OCI-LY7 (cell line): ENCODE results near the gene BCL10. TPM values are rescaled to one million over a fixed set of nuclear protein-coding genes. Genes with fewer than 3 reads are reported as not detected.

Experiments used
- BruUV-seq: library from RNA; stranded (reverse); fragments of 400-500 nt; replicated peaks from 2 replicates; lab custom pipeline; 2021; lab: Mats Ljungman, UMichigan
- CTCF ChIA-PET: fragments of 300-600 bp; sonication (Branson Sonifier 250); formaldehyde crosslinking; loops from one replicate; lab custom pipeline; 2022; ENCODE audit warnings: antibody characterized with exemption; ENCODE audit not compliant: unreplicated experiment; lab: Charles Lee
- POLR2A ChIA-PET: fragments of 300-600 bp; sonication (Branson Sonifier 250); formaldehyde crosslinking; loops from one replicate; lab custom pipeline; 2022; ENCODE audit warnings: antibody characterized with exemption; lab: Charles Lee
- DNase-seq: peaks from one replicate; pipeline ENCODE4 v3.0.0-alpha.2; 2015; ENCODE audit warnings: low spot score
- H2AFZ ChIP-seq: fragments of 200-600 bp; sonication (generic), shearing (Covaris generic); 2 replicates; pipeline ENCODE4 v1.6.1; 2014; ENCODE audit warnings: mild to moderate bottlenecking, antibody characterized with exemption, low read length, moderate library complexity
- H3K27ac ChIP-seq: fragments of 200-600 bp; sonication (generic); 2 replicates; pipeline ENCODE4 v1.5.1; 2014; ENCODE audit warnings: mixed run types, low read depth, mild to moderate bottlenecking, moderate library complexity, low read length, inconsistent platforms; ENCODE audit not compliant: poor library complexity, severe bottlenecking
- H3K36me3 ChIP-seq: fragments of 200-600 bp; sonication (generic); 2 replicates; pipeline ENCODE4 v1.6.1; 2014; ENCODE audit warnings: mild to moderate bottlenecking, antibody characterized with exemption, low read length, moderate library complexity, mixed read lengths; ENCODE audit not compliant: insufficient read depth
- H3K4me1 ChIP-seq: fragments of 200-600 bp; sonication (generic); 2 replicates; pipeline ENCODE4 v1.5.1; 2014; ENCODE audit warnings: mild to moderate bottlenecking, low read length; ENCODE audit not compliant: insufficient read depth, poor library complexity, severe bottlenecking
- H3K4me2 ChIP-seq: fragments of 200-600 bp; sonication (generic); 2 replicates; pipeline ENCODE4 v1.6.1; 2014; ENCODE audit warnings: mild to moderate bottlenecking, low read length
- H3K4me3 ChIP-seq: fragments of 200-600 bp; sonication (generic); 2 replicates; pipeline ENCODE4 v1.5.1; 2014; ENCODE audit warnings: mild to moderate bottlenecking, low read depth, low read length; ENCODE audit not compliant: poor library complexity, severe bottlenecking
- H3K79me2 ChIP-seq: fragments of 200-600 bp; sonication (generic); 2 replicates; pipeline ENCODE4 v1.6.1; 2016; ENCODE audit warnings: low read depth, mild to moderate bottlenecking, low read length, moderate library complexity, mixed read lengths; ENCODE audit not compliant: insufficient read depth
- H3K9me2 ChIP-seq: fragments of 200-600 bp; sonication (generic); 2 replicates; pipeline ENCODE4 v1.6.1; 2016; ENCODE audit warnings: mild to moderate bottlenecking, low read length, mixed read lengths; ENCODE audit not compliant: insufficient read depth
- H3K9me3 ChIP-seq: fragments of 200-600 bp; sonication (generic); 2 replicates; pipeline ENCODE4 v1.6.1; 2014; ENCODE audit warnings: mild to moderate bottlenecking, mixed run types, low read length, mixed read lengths
- H4K20me1 ChIP-seq: fragments of 200-600 bp; sonication (generic); 2 replicates; pipeline ENCODE4 v1.6.1; 2014; ENCODE audit warnings: mild to moderate bottlenecking, antibody characterized with exemption, low read length, moderate library complexity, mixed read lengths; ENCODE audit not compliant: insufficient read depth
- EZH2phosphoT487 ChIP-seq: fragments of 200-600 bp; sonication (generic); IDR thresholded peaks from 2 replicates; pipeline ENCODE4 v1.6.1; 2018; ENCODE audit warnings: low read depth, borderline replicate concordance, mild to moderate bottlenecking, mixed run types, antibody characterized with exemption, low read length, moderate library complexity, mixed read lengths
- intact Hi-C: fragments of 100-400 bp; cut with micrococcal nuclease; formaldehyde crosslinking; loops from one replicate; pipeline ENCODE4 v1.10.0; 2022; ENCODE audit not compliant: unreplicated experiment
- total RNA-seq, 2 experiments: library from RNA; depleted of rRNA in 1 of 2; stranded (reverse); fragments of >200 nt in 1 of 2; shearing (Covaris generic) in 1 of 2; gene quantifications; 2 replicates each; pipeline ENCODE4 v1.2.3, GENCODE V29; 2014 to 2022
- TF ChIP-seq, protein P1 (sequence below): fragments of 200-600 bp; sonication (generic); conservative IDR thresholded peaks from 2 replicates; pipeline ENCODE4 v1.5.1; 2014; ENCODE audit warnings: mild to moderate bottlenecking, antibody characterized with exemption, low read length, moderate library complexity, mixed read lengths

Gene BCL10
- total RNA-seq, 2 experiments from 2014 or later = 17.4 to 29.0 TPM

DNA sequence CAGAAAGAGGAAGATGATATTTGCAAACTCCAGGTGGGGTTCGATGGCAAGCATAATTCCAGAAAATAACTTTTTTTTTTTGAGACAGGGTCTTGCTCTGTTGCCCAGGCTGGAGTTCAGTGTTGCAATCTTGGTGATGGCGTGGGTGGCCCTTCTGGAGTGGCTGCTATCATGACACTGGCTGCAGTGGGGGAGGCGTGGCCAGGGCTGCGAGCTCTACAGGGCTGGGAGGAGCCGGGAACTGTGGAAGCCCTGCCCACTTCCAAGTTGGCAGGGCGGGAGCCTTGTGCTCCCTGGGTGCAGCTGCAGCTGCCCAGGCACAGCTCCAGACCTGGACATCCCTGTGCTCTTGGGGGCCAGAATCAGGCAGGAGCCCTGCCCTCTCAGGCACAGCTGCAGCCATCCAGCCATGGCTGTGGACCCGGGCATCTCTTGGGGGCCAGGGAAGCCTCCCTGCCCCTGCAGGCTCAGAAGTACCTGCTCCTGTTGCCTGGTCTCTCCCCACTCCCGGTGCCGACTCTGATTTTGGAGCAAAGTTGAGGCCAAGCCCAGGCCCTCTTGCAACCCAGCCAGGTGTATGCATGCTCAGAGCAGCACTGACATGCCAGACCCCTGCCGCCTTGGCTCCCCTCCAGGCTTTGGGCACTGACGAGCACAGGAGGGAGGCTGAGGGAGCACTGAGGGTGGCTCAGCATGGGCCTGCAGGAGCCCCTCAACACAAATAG lies 7.2 kb upstream of the BCL10 start:
- ChIA-PET CTCF (interaction anchor here (1.8 kb wide), 1 partner anchor 24 kb away, joined by 8 read pairs; the partner anchor contains the start of gene C1orf52), POLR2A (no interaction called here)
- intact Hi-C loops = no loop called here
- no peak for DNase-seq
- Histone ChIP-seq H3K27ac (no peak overlapping the region), H3K79me2 (no peaks in the 10 kb centered on the region), H4K20me1 (no peaks in the 10 kb centered on the region), H2AFZ (no peak overlapping the region), H3K4me2 (no peak overlapping the region), H3K9me3 (0 out of 2 replicates have a peak, but pooled peaks cover 6% of the 10 kb centered on the region), H3K4me3 (no peak overlapping the region), H3K4me1 (no peaks in the 10 kb centered on the region), H3K9me2 (no peaks in the 10 kb centered on the region), H3K36me3 (no peaks in the 10 kb centered on the region)
- BruUV-seq = no TSS peak
- TF ChIP-seq EZH2phosphoT487 = no peak
- TF ChIP-seq, protein P1, sequence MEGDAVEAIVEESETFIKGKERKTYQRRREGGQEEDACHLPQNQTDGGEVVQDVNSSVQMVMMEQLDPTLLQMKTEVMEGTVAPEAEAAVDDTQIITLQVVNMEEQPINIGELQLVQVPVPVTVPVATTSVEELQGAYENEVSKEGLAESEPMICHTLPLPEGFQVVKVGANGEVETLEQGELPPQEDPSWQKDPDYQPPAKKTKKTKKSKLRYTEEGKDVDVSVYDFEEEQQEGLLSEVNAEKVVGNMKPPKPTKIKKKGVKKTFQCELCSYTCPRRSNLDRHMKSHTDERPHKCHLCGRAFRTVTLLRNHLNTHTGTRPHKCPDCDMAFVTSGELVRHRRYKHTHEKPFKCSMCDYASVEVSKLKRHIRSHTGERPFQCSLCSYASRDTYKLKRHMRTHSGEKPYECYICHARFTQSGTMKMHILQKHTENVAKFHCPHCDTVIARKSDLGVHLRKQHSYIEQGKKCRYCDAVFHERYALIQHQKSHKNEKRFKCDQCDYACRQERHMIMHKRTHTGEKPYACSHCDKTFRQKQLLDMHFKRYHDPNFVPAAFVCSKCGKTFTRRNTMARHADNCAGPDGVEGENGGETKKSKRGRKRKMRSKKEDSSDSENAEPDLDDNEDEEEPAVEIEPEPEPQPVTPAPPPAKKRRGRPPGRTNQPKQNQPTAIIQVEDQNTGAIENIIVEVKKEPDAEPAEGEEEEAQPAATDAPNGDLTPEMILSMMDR = no peak

DNA sequence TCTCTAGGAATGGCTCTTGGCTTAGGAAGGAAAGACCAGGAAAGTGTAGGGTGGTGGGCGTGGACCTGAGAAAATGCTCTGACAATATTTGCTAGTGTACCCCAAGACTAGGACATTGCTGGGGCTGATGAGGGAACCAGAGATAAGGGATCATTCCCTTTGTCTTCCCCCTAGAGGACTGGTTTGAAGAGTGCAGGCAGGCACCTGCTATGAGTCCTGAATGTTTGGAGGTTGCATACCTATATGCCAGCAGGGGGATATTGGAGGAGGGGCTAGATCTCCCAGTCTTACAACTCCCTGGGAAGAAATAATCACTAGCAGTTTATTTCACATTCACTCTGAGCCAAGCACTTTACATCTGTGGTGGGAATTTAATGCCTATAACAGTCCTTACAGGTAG lies 6.0 kb upstream of the BCL10 start:
- H3K9me2 ChIP-seq = no peaks in the 10 kb centered on the region
- H3K36me3 ChIP-seq = no peaks in the 10 kb centered on the region
- ChIA-PET CTCF (no interaction called here), POLR2A (no interaction called here)
- H3K27ac ChIP-seq = no peak overlapping the region
- no peak overlapping the region for H3K4me2 ChIP-seq
- H3K79me2 ChIP-seq = no peaks in the 10 kb centered on the region
- H3K4me1 ChIP-seq = peaks cover under 1% of the 10 kb centered on the region
- no TSS peak for BruUV-seq
- intact Hi-C loops = no loop called here
- no peak overlapping the region for H3K4me3 ChIP-seq
- H3K9me3 ChIP-seq = 0 out of 2 replicates have a peak, but pooled peaks cover 6% of the 10 kb centered on the region
- H2AFZ ChIP-seq = no peak overlapping the region
- TF ChIP-seq, protein P1 = 0 out of 2 replicates have a peak, but pooled peaks have one; percentile 20
- no peak for TF ChIP-seq EZH2phosphoT487
- no peaks in the 10 kb centered on the region for H4K20me1 ChIP-seq
- DNase-seq = no peak

DNA sequence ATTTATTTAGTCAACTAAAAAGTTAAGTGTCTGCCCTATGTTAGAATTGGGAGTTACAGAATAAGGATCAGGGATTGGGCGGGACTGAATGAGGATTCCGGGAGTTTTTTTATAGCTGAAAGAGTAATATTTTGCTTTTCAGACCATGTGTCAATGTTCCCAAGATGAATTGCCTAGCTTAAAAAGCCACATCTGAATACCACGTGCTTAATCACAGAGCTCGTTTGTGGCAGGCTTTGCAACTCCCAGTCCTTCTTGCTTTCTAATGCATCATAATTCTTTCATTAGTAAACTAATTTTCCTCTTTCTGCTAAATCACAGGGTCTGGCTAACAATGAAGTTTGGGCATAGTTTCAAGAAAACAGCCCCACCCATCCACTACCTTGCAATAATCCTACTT lies 4.2 kb upstream of the BCL10 start:
- DNase-seq = no peak
- peaks cover 4% of the 10 kb centered on the region; the same call in 1 of the 2 replicates for H3K79me2 ChIP-seq

More for the DNA sequence above, 4.2 kb upstream of the BCL10 start:
- no TSS peak for BruUV-seq
- ChIA-PET POLR2A (interaction anchor here (1.4 kb wide), 1 partner anchor 10 kb away, joined by 8 read pairs; no protein-coding TSS in a partner anchor), CTCF (no interaction called here)
- no peak overlapping the region for H3K4me2 ChIP-seq
- intact Hi-C loops = no loop called here
- no peak for TF ChIP-seq EZH2phosphoT487
- TF ChIP-seq, protein P1 = no peak
- H2AFZ ChIP-seq = no peak overlapping the region
- H4K20me1 ChIP-seq = no peaks in the 10 kb centered on the region
- no peak overlapping the region for H3K27ac ChIP-seq
- no peaks in the 10 kb centered on the region for H3K9me2 ChIP-seq
- H3K4me3 ChIP-seq = no peak overlapping the region
- H3K4me1 ChIP-seq = peaks cover 7% of the 10 kb centered on the region
- no peaks in the 10 kb centered on the region for H3K36me3 ChIP-seq
- H3K9me3 ChIP-seq = 0 out of 2 replicates have a peak, but pooled peaks cover 6% of the 10 kb centered on the region
